Astrocyte (in vitro differentiated cells and primary cell): ENCODE data around the gene FAM241A. TPM values are rescaled to one million over a fixed set of nuclear protein-coding genes. Genes with fewer than 3 reads are reported as not detected.

ENCODE experiments used
- DNase-seq: peaks from one replicate; pipeline ENCODE4 v3.0.0-alpha.2; 2010; ENCODE audit warnings: low read depth
- FAIRE-seq: peaks from 2 replicates; lab custom pipeline; 2011; peaks lifted over from hg19 to GRCh38; lab: Jason Lieb, UNC
- H2AFZ ChIP-seq: 2 replicates; pipeline ENCODE4 v1.6.0; 2012; ENCODE audit warnings: low read depth, low read length, inconsistent platforms
- H3K27ac ChIP-seq: 2 replicates; pipeline ENCODE4 v1.5.1; 2011; ENCODE audit warnings: low read depth, low read length, inconsistent platforms
- H3K27me3 ChIP-seq: 2 replicates; pipeline ENCODE4 v1.6.0; 2011; ENCODE audit warnings: low read length, inconsistent platforms; ENCODE audit not compliant: insufficient read depth
- H3K36me3 ChIP-seq: 2 replicates; pipeline ENCODE4 v1.5.1; 2011; ENCODE audit warnings: low read length, inconsistent platforms; ENCODE audit not compliant: insufficient read depth
- H3K4me1 ChIP-seq: 2 replicates; pipeline ENCODE4 v1.5.1; 2011; ENCODE audit warnings: low read length, inconsistent platforms; ENCODE audit not compliant: insufficient read depth
- H3K4me2 ChIP-seq: 2 replicates; pipeline ENCODE4 v1.6.0; 2012; ENCODE audit warnings: low read length, inconsistent platforms
- H3K4me3 ChIP-seq: 2 replicates; pipeline ENCODE4 v1.5.1; 2011; ENCODE audit warnings: low read depth, mild to moderate bottlenecking, low read length, inconsistent platforms; ENCODE audit not compliant: insufficient read depth
- H3K79me2 ChIP-seq: 2 replicates; pipeline ENCODE4 v1.6.0; 2012; ENCODE audit warnings: mild to moderate bottlenecking, low read length, inconsistent platforms; ENCODE audit not compliant: insufficient read depth
- H3K9ac ChIP-seq: 2 replicates; pipeline ENCODE4 v1.6.0; 2012; ENCODE audit warnings: mild to moderate bottlenecking, low read length, inconsistent platforms
- H3K9me3 ChIP-seq: 2 replicates; pipeline ENCODE4 v1.5.1; 2012; ENCODE audit warnings: low read depth, mild to moderate bottlenecking, low read length, inconsistent platforms; ENCODE audit not compliant: insufficient read depth
- H4K20me1 ChIP-seq: 2 replicates; pipeline ENCODE4 v1.6.0; 2012; ENCODE audit warnings: low read length, inconsistent platforms; ENCODE audit not compliant: insufficient read depth
- H3K27ac Mint-ChIP-seq: one replicate; pipeline ENCODE4 v1.8.0; 2021; ENCODE audit warnings: mild to moderate bottlenecking, mixed read lengths; ENCODE audit not compliant: unreplicated experiment
- H3K27me3 Mint-ChIP-seq: one replicate; pipeline ENCODE4 v1.8.0; 2021; ENCODE audit warnings: low read depth, mixed read lengths; ENCODE audit not compliant: unreplicated experiment
- H3K36me3 Mint-ChIP-seq: one replicate; pipeline ENCODE4 v1.8.0; 2021; ENCODE audit warnings: low read depth, mixed read lengths; ENCODE audit not compliant: unreplicated experiment
- H3K4me1 Mint-ChIP-seq: one replicate; pipeline ENCODE4 v1.8.0; 2021; ENCODE audit warnings: low read depth, mixed read lengths; ENCODE audit not compliant: unreplicated experiment
- H3K4me3 Mint-ChIP-seq: one replicate; pipeline ENCODE4 v1.8.0; 2021; ENCODE audit warnings: mild to moderate bottlenecking, moderate library complexity, mixed read lengths; ENCODE audit not compliant: unreplicated experiment
- H3K9me3 Mint-ChIP-seq: one replicate; pipeline ENCODE4 v1.8.0; 2021; ENCODE audit warnings: mild to moderate bottlenecking, mixed read lengths; ENCODE audit not compliant: unreplicated experiment
- EZH2 ChIP-seq: IDR thresholded peaks from 2 replicates; pipeline ENCODE4 v1.6.1; 2012; ENCODE audit warnings: mild to moderate bottlenecking, low read length, inconsistent platforms; ENCODE audit not compliant: insufficient read depth
- total RNA-seq: library from RNA; stranded (reverse); gene quantifications from 2 replicates; pipeline ENCODE4 v1.2.1, GENCODE V29; 2021
- TF ChIP-seq, protein P1 (sequence below): IDR thresholded peaks from 2 replicates; pipeline ENCODE4 v1.5.1; 2011; ENCODE audit warnings: low read depth, mild to moderate bottlenecking, inconsistent platforms, low read length, moderate library complexity; ENCODE audit not compliant: insufficient read depth

The FAM241A gene
- total RNA-seq, 1 donor from 2014 or later = 1.7 TPM

DNA sequence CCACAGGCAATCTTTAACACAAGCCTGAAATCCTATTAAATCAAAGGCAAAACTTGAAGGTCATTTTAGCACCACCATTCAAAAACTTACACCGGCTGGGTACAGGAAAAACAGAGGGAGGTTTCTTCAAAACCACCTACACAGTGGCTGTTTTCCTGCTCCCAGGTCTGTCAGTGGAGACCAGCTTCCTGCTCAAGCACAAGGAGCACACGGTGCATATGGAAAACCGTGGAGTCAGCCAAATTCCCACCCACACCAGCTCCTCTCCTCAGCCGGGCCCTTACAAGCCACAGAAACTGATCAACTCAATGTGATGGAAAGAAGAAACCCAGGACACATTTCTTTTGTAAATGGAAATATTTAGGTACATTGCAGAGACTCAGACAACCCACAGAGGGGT, 14.3 kb upstream of the FAM241A start:
- TF ChIP-seq, protein P1, sequence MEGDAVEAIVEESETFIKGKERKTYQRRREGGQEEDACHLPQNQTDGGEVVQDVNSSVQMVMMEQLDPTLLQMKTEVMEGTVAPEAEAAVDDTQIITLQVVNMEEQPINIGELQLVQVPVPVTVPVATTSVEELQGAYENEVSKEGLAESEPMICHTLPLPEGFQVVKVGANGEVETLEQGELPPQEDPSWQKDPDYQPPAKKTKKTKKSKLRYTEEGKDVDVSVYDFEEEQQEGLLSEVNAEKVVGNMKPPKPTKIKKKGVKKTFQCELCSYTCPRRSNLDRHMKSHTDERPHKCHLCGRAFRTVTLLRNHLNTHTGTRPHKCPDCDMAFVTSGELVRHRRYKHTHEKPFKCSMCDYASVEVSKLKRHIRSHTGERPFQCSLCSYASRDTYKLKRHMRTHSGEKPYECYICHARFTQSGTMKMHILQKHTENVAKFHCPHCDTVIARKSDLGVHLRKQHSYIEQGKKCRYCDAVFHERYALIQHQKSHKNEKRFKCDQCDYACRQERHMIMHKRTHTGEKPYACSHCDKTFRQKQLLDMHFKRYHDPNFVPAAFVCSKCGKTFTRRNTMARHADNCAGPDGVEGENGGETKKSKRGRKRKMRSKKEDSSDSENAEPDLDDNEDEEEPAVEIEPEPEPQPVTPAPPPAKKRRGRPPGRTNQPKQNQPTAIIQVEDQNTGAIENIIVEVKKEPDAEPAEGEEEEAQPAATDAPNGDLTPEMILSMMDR = no peak
- TF ChIP-seq EZH2 = no peak
- H3K27me3 Mint-ChIP-seq = no peaks in the 10 kb centered on the region
- no peaks in the 10 kb centered on the region for H3K36me3 Mint-ChIP-seq
- H3K9me3 Mint-ChIP-seq = no peaks in the 10 kb centered on the region
- H3K4me3 Mint-ChIP-seq = no peak overlapping the region
- H3K36me3 ChIP-seq = no peaks in the 10 kb centered on the region
- peak overlapping the region; percentile 29 for H2AFZ ChIP-seq
- DNase-seq (peak; percentile 58), FAIRE-seq (no peak)
- H3K79me2 ChIP-seq = no peaks in the 10 kb centered on the region
- H3K9me3 ChIP-seq = peaks cover 2% of the 10 kb centered on the region
- no peaks in the 10 kb centered on the region for H3K27me3 ChIP-seq
- H3K4me1 Mint-ChIP-seq = peaks cover 21% of the 10 kb centered on the region
- no peak overlapping the region for H3K4me3 ChIP-seq
- H3K4me2 ChIP-seq = peak overlapping the region; percentile 35
- no peak overlapping the region for H3K27ac ChIP-seq
- peaks cover 8% of the 10 kb centered on the region for H3K4me1 ChIP-seq
- H3K9ac ChIP-seq = no peak overlapping the region
- H3K27ac Mint-ChIP-seq = peak overlapping the region; percentile 31
- H4K20me1 ChIP-seq = no peaks in the 10 kb centered on the region

DNA sequence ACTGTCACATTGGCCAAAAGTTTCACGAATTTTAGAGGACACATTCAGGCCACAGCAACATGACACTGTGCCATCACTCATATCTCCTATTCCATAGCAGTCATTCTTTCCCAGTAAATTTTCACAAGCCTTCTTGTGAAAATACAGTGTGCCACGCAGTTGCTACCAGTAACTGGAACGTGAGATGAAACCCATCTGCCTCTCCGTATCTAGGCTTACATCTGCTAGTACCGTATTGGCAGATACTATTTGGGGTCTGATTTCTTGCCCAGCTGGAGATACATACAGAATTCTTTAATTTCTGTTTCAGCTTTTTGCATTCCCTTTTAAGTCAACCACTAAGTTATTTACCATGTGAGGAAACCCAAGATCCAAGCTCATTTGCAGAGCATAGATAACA, 8.7 kb upstream of the FAM241A start:
- H3K36me3 Mint-ChIP-seq = no peaks in the 10 kb centered on the region
- Histone ChIP-seq H4K20me1 (no peaks in the 10 kb centered on the region), H2AFZ (no peak overlapping the region), H3K4me3 (no peak overlapping the region), H3K36me3 (no peaks in the 10 kb centered on the region), H3K27ac (no peak overlapping the region), H3K9me3 (peaks cover 2% of the 10 kb centered on the region), H3K27me3 (peaks cover 2% of the 10 kb centered on the region), H3K4me2 (no peak overlapping the region), H3K9ac (no peak overlapping the region), H3K4me1 (no peaks in the 10 kb centered on the region), H3K79me2 (no peaks in the 10 kb centered on the region)
- no peak for FAIRE-seq
- no peak overlapping the region for H3K27ac Mint-ChIP-seq
- no peak for DNase-seq
- no peaks in the 10 kb centered on the region for H3K9me3 Mint-ChIP-seq
- H3K4me1 Mint-ChIP-seq = no peaks in the 10 kb centered on the region
- no peak overlapping the region for H3K4me3 Mint-ChIP-seq
- no peak for TF ChIP-seq EZH2
- TF ChIP-seq, protein P1 = no peak
- H3K27me3 Mint-ChIP-seq = no peaks in the 10 kb centered on the region

DNA sequence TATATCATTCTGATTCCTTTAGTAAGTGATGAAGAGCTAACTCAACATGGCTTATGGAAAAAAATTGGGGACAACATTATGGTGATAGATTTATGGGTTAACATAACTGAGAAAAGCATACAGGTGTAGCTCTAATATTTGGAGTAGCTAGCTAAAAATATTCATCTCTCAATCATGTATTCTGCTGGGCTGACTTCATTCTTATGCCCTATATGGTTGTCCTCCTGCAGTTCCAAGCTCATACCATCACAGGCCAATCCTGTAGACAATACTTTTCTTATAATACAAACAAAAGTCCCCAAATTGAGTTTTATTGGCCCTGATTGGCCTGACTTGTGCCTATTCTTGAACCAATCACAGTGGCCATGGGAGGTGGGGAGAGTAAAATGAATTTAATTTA, 6.7 kb upstream of the FAM241A start:
- FAIRE-seq (no peak), DNase-seq (no peak)
- Mint-ChIP-seq H3K27me3 (no peaks in the 10 kb centered on the region), H3K36me3 (no peaks in the 10 kb centered on the region), H3K4me1 (no peaks in the 10 kb centered on the region), H3K27ac (no peak overlapping the region), H3K4me3 (no peak overlapping the region), H3K9me3 (no peaks in the 10 kb centered on the region)
- H4K20me1 ChIP-seq = no peaks in the 10 kb centered on the region
- no peak overlapping the region for H3K9ac ChIP-seq
- H2AFZ ChIP-seq = no peak overlapping the region
- TF ChIP-seq EZH2 = no peak
- TF ChIP-seq, protein P1 = no peak
- H3K4me3 ChIP-seq = no peak overlapping the region
- H3K4me1 ChIP-seq = no peaks in the 10 kb centered on the region
- H3K9me3 ChIP-seq = peaks cover 2% of the 10 kb centered on the region
- H3K36me3 ChIP-seq = no peaks in the 10 kb centered on the region
- peaks cover 2% of the 10 kb centered on the region for H3K27me3 ChIP-seq
- H3K4me2 ChIP-seq = no peak overlapping the region
- no peak overlapping the region for H3K27ac ChIP-seq
- H3K79me2 ChIP-seq = no peaks in the 10 kb centered on the region
